ENCODE measurements around the gene SMIM35.

- no peak for TF ChIP-seq EZH2 (IDR thresholded peaks at IDR 0.05)
- TF ChIP-seq POLR2AphosphoS5 (IDR thresholded peaks at IDR 0.05; ENCODE audit: borderline replicate concordance, low read depth, low read length), result no peak
- no peak for TF ChIP-seq FOXP2 (optimal IDR thresholded peaks at IDR 0.05; ENCODE audit: control extremely low read depth, extremely low read length, insufficient read depth)
Measured at GRCh38 chr11:118018401-118018800, 68.4 kb downstream of the SMIM35 start.
